H1 (cell line): ENCODE results near the gene PPM1N. TPM values are rescaled to one million over a fixed set of nuclear protein-coding genes. Genes with fewer than 3 reads are reported as not detected.

Experiments used
- CHD1 ChIP-seq: IDR thresholded peaks from 2 replicates; pipeline ENCODE4 v1.6.1; 2012; ENCODE audit warnings: low read depth, low read length, improper control_type of control experiment
- CHD2 ChIP-seq: IDR thresholded peaks from 2 replicates; pipeline ENCODE4 v1.6.1; 2012; ENCODE audit warnings: low read length, improper control_type of control experiment
- EGR1 ChIP-seq: IDR thresholded peaks from 2 replicates; pipeline ENCODE4 v1.6.1; 2011; ENCODE audit warnings: low read depth, low read length, borderline replicate concordance
- KDM5A ChIP-seq: fragments of 200-600 bp; IDR thresholded peaks from 2 replicates; pipeline ENCODE4 v1.7.1; 2012; ENCODE audit warnings: mild to moderate bottlenecking, low read length, inconsistent platforms, mixed read lengths
- MAFK ChIP-seq: IDR thresholded peaks from 2 replicates; pipeline ENCODE4 v1.6.1; 2012; ENCODE audit warnings: low read depth, mild to moderate bottlenecking, improper control_type of control experiment, low read length
- PHF8 ChIP-seq: fragments of 200-600 bp; sonication (generic); conservative IDR thresholded peaks from 2 replicates; pipeline ENCODE4 v1.7.1; 2012; ENCODE audit warnings: low read depth, mild to moderate bottlenecking, inconsistent platforms, low read length, moderate library complexity
- RAD21 ChIP-seq, 2 experiments: IDR thresholded peaks in 1 of 2; conservative IDR thresholded peaks in 1 of 2; 2 replicates each; pipeline ENCODE4 v1.6.1; 2011; ENCODE audit warnings: low read depth in 2 of 2, low read length in 2 of 2, improper control_type of control experiment in 1 of 2, inconsistent platforms in 1 of 2, mild to moderate bottlenecking in 1 of 2, moderate library complexity in 1 of 2
- RFX5 ChIP-seq: IDR thresholded peaks from 2 replicates; pipeline ENCODE4 v1.6.1; 2011; ENCODE audit warnings: low read depth, low read length, improper control_type of control experiment, borderline replicate concordance
- SIX5 ChIP-seq: IDR thresholded peaks from 2 replicates; pipeline ENCODE4 v1.6.1; 2011; ENCODE audit warnings: mild to moderate bottlenecking, low read depth, low read length
- polyA plus RNA-seq, 7 experiments: library from polyadenylated mRNA; depleted of rRNA in 3 of 7; stranded (reverse) in 5 of 7; unstranded in 2 of 7; fragments of >200 nt in 5 of 7; fragments of 200-250 nt in 2 of 7; gene quantifications; 1 replicate in 5 of 7; 2 replicates in 1 of 7; 4 replicates in 1 of 7; pipeline versions ENCODE4 v1.2.1 to v1.2.3, GENCODE V29; 2011 to 2013; ENCODE audit warnings: missing spikeins in 2 of 7, mixed read lengths in 2 of 7
- total RNA-seq: library from RNA; stranded (reverse); fragmentation: NEBNext Ultra II Directional; extraction: Animal tissue kit (Norgen Biotek cat#: 25700); gene quantifications from 2 replicates; pipeline ENCODE4 v1.2.1, GENCODE V29; 2021
- TF ChIP-seq, protein P1 (sequence below): fragments of 300-600 bp; sonication (generic); IDR thresholded peaks from 2 replicates; pipeline ENCODE4 v1.7.1; 2012; ENCODE audit warnings: low read length, moderate library complexity, mild to moderate bottlenecking, inconsistent platforms; ENCODE audit not compliant: insufficient replicate concordance

PPM1N gene
- total and polyA plus RNA-seq, 2 of the 8 experiments (the other 6 are each of a cell fraction or from before 2014, with no cell fraction given): 12.2 to 14.4 TPM

DNA sequence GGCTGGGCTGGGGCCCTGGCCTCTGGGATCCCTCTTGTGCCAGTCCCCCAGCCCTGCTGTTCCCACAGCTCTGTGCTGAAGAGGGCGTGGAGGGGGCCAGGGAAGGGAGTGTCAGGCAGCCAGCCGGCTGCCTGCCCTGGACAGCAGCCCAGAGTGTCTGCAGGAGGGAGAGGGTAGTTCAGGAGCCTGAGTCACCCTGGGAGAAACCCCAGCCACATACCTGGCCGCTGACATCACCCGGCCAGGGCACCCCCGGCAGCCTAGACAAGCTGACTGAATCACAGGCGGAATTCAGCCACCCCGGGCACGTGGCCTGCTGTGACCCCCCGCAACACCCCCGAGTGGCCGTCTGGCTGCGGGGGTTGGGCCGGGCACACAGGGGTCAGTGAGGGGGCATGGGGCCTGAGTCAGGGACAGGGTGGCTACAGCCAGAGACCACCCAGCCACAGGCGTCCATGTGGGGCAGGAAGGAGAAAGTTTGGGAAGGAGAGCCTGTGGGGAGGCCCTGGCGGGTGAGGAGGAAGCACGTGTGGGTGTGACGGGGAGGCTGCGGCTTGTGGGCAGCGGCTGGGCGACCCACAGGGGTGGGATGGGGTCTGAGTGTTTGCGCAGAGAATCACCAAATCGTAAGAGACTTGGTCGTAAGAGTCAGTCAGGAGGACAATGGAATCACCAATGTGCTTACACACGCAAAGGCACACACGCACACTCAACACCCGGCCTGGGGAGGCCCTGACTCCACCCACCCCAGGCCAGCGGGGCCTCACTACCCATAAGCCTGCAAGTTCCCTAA is 42.3 kb upstream of the PPM1N start (continued):
- TF ChIP-seq, protein P1, sequence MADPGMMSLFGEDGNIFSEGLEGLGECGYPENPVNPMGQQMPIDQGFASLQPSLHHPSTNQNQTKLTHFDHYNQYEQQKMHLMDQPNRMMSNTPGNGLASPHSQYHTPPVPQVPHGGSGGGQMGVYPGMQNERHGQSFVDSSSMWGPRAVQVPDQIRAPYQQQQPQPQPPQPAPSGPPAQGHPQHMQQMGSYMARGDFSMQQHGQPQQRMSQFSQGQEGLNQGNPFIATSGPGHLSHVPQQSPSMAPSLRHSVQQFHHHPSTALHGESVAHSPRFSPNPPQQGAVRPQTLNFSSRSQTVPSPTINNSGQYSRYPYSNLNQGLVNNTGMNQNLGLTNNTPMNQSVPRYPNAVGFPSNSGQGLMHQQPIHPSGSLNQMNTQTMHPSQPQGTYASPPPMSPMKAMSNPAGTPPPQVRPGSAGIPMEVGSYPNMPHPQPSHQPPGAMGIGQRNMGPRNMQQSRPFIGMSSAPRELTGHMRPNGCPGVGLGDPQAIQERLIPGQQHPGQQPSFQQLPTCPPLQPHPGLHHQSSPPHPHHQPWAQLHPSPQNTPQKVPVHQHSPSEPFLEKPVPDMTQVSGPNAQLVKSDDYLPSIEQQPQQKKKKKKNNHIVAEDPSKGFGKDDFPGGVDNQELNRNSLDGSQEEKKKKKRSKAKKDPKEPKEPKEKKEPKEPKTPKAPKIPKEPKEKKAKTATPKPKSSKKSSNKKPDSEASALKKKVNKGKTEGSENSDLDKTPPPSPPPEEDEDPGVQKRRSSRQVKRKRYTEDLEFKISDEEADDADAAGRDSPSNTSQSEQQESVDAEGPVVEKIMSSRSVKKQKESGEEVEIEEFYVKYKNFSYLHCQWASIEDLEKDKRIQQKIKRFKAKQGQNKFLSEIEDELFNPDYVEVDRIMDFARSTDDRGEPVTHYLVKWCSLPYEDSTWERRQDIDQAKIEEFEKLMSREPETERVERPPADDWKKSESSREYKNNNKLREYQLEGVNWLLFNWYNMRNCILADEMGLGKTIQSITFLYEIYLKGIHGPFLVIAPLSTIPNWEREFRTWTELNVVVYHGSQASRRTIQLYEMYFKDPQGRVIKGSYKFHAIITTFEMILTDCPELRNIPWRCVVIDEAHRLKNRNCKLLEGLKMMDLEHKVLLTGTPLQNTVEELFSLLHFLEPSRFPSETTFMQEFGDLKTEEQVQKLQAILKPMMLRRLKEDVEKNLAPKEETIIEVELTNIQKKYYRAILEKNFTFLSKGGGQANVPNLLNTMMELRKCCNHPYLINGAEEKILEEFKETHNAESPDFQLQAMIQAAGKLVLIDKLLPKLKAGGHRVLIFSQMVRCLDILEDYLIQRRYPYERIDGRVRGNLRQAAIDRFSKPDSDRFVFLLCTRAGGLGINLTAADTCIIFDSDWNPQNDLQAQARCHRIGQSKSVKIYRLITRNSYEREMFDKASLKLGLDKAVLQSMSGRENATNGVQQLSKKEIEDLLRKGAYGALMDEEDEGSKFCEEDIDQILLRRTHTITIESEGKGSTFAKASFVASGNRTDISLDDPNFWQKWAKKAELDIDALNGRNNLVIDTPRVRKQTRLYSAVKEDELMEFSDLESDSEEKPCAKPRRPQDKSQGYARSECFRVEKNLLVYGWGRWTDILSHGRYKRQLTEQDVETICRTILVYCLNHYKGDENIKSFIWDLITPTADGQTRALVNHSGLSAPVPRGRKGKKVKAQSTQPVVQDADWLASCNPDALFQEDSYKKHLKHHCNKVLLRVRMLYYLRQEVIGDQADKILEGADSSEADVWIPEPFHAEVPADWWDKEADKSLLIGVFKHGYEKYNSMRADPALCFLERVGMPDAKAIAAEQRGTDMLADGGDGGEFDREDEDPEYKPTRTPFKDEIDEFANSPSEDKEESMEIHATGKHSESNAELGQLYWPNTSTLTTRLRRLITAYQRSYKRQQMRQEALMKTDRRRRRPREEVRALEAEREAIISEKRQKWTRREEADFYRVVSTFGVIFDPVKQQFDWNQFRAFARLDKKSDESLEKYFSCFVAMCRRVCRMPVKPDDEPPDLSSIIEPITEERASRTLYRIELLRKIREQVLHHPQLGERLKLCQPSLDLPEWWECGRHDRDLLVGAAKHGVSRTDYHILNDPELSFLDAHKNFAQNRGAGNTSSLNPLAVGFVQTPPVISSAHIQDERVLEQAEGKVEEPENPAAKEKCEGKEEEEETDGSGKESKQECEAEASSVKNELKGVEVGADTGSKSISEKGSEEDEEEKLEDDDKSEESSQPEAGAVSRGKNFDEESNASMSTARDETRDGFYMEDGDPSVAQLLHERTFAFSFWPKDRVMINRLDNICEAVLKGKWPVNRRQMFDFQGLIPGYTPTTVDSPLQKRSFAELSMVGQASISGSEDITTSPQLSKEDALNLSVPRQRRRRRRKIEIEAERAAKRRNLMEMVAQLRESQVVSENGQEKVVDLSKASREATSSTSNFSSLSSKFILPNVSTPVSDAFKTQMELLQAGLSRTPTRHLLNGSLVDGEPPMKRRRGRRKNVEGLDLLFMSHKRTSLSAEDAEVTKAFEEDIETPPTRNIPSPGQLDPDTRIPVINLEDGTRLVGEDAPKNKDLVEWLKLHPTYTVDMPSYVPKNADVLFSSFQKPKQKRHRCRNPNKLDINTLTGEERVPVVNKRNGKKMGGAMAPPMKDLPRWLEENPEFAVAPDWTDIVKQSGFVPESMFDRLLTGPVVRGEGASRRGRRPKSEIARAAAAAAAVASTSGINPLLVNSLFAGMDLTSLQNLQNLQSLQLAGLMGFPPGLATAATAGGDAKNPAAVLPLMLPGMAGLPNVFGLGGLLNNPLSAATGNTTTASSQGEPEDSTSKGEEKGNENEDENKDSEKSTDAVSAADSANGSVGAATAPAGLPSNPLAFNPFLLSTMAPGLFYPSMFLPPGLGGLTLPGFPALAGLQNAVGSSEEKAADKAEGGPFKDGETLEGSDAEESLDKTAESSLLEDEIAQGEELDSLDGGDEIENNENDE: no peak
- no peak for TF ChIP-seq PHF8
- TF ChIP-seq MAFK: 0 out of 2 replicates have a peak, but pooled peaks have one; percentile 6
- TF ChIP-seq SIX5: no peak
- no peak for TF ChIP-seq KDM5A
- no peak for TF ChIP-seq CHD1
- TF ChIP-seq EGR1: 0 out of 2 replicates have a peak, but pooled peaks have one; percentile 12
- TF ChIP-seq CHD2: no peak
- peak in 1 of 2 experiments; percentile 13; a peak in 1 of 4 replicates for TF ChIP-seq RAD21 (IDR thresholded peaks at IDR 0.05 in 1 of 2, conservative IDR thresholded peaks at IDR 0.05 in 1 of 2; ENCODE audit: low read depth in 2 of 2, low read length in 2 of 2)
- no peak for TF ChIP-seq RFX5
